ENCODE data around the gene TRAPPC2B. TPM values are rescaled to one million over a fixed set of nuclear protein-coding genes. Genes with fewer than 3 reads are reported as not detected.

TRAPPC2B gene
- polyA plus RNA-seq, 1 donor (not counting 4 experiments of a cell fraction or from before 2014, with no cell fraction given): 20.8 TPM

GRCh38 chr19:57410877-57411671 lies 47.7 kb downstream of the TRAPPC2B start, which contains the start of gene ZNF17:
ZNF17 (plus strand) TSS chr19:57411161; CDS start chr19:57413616, 2,455 bp downstream.
- no peak for TF ChIP-seq EZH2 (IDR thresholded peaks at IDR 0.05; ENCODE audit: low read length)
- TF ChIP-seq, protein P1, sequence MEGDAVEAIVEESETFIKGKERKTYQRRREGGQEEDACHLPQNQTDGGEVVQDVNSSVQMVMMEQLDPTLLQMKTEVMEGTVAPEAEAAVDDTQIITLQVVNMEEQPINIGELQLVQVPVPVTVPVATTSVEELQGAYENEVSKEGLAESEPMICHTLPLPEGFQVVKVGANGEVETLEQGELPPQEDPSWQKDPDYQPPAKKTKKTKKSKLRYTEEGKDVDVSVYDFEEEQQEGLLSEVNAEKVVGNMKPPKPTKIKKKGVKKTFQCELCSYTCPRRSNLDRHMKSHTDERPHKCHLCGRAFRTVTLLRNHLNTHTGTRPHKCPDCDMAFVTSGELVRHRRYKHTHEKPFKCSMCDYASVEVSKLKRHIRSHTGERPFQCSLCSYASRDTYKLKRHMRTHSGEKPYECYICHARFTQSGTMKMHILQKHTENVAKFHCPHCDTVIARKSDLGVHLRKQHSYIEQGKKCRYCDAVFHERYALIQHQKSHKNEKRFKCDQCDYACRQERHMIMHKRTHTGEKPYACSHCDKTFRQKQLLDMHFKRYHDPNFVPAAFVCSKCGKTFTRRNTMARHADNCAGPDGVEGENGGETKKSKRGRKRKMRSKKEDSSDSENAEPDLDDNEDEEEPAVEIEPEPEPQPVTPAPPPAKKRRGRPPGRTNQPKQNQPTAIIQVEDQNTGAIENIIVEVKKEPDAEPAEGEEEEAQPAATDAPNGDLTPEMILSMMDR (optimal IDR thresholded peaks at IDR 0.05 in 1 of 3, IDR thresholded peaks at IDR 0.05 in 1 of 3, conservative IDR thresholded peaks at IDR 0.05 in 1 of 3; ENCODE audit: extremely low read depth in 1 of 3, insufficient read depth in 2 of 3, low read length in 3 of 3): no peak
- peak within 1 kb of the TSS; percentile 47 for H3K27ac ChIP-seq (ENCODE audit: control insufficient read depth, insufficient read depth, low read length)
- H3K27me3 ChIP-seq (ENCODE audit: control insufficient read depth, extremely low read depth, insufficient read depth, low read length): no peaks in the 10 kb centered on the region
- H3K9me3 ChIP-seq (ENCODE audit: control insufficient read depth, low read depth, low read length): no peaks in the 10 kb centered on the region
- H3K9ac ChIP-seq (ENCODE audit: control insufficient read depth, extremely low read depth, insufficient read depth, low read length): peak within 1 kb of the TSS; percentile 81
- H4K20me1 ChIP-seq (ENCODE audit: control insufficient read depth, extremely low read depth, insufficient read depth, low read length): no peaks in the 10 kb centered on the region
- H3K4me2 ChIP-seq (ENCODE audit: control insufficient read depth, extremely low read depth, insufficient read depth, low read depth, low read length): peak within 1 kb of the TSS; percentile 83
- peaks cover 2 to 4% of the 10 kb centered on the region in 2 experiments for H3K36me3 ChIP-seq (ENCODE audit: control insufficient read depth in 2 of 2, extremely low read depth in 1 of 2, insufficient read depth in 2 of 2, low read length in 2 of 2)
- H3K79me2 ChIP-seq (ENCODE audit: control insufficient read depth, insufficient read depth, low read length): peaks cover 25% of the 10 kb centered on the region
- H3K9me1 ChIP-seq (ENCODE audit: control insufficient read depth, extremely low read depth, insufficient read depth, low read length): peaks cover 3% of the 10 kb centered on the region
- FAIRE-seq: peak; percentile 95
- dilution Hi-C loops (cut with MboI; ENCODE audit: extremely low pct_ligation_motif_present, low sequenced_read_pairs): no loop called here
- peaks cover 11% of the 10 kb centered on the region for H3K4me1 ChIP-seq (ENCODE audit: control insufficient read depth, extremely low read depth, insufficient read depth, low read length)
- H2AFZ ChIP-seq (ENCODE audit: control insufficient read depth, low read length): peak within 1 kb of the TSS; percentile 98
- H3K4me3 ChIP-seq (ENCODE audit: control insufficient read depth in 2 of 3, extremely low read depth in 1 of 3, insufficient read depth in 2 of 3, low read depth in 1 of 3, low read length in 3 of 3): peak within 1 kb of the TSS; percentile 65 to 93 (median 93)
- peak; percentile 41 for DNase-seq (ENCODE audit: low read depth, low spot score)

Other genes with a start within 250 kb of the TRAPPC2B start
- not detected in 3 replicates for gene USP29, start 243.6 kb upstream of the TRAPPC2B start, polyA plus RNA-seq
- gene ZIM3, start 218.3 kb upstream of the TRAPPC2B start, polyA plus RNA-seq: not detected in 3 replicates
- not detected in 3 replicates for gene DUXA, start 196.1 kb upstream of the TRAPPC2B start, polyA plus RNA-seq
- gene ZNF264, start 172.1 kb upstream of the TRAPPC2B start, polyA plus RNA-seq: 7.4 to 8.7 TPM (median 7.6 TPM) in 3 replicates
- 0.54 to 0.94 TPM (median 0.70 TPM) in 3 replicates for gene AURKC, start 132.5 kb upstream of the TRAPPC2B start, polyA plus RNA-seq
- 3.2 to 5.8 TPM (median 4.3 TPM) in 3 replicates for gene ZNF805, start 122.9 kb upstream of the TRAPPC2B start, polyA plus RNA-seq
- 10.3 to 16.9 TPM (median 15.2 TPM) in 3 replicates for gene ZNF460, start 83.1 kb upstream of the TRAPPC2B start, polyA plus RNA-seq
- 2.1 to 2.9 TPM (median 2.5 TPM) in 3 replicates for gene ZNF543, start 43.1 kb upstream of the TRAPPC2B start, polyA plus RNA-seq
- 7.4 to 8.1 TPM (median 7.7 TPM) in 3 replicates for gene ZNF304, start 12.3 kb upstream of the TRAPPC2B start, polyA plus RNA-seq
- 1.4 to 3.2 TPM (median 2.8 TPM) in 3 replicates for gene ZNF547, start within 50 bp of the TRAPPC2B start, polyA plus RNA-seq
- 8.5 to 11.4 TPM (median 10.8 TPM) in 3 replicates for gene ZNF548, start 26.3 kb downstream of the TRAPPC2B start, polyA plus RNA-seq
- gene ZNF17, start 47.6 kb downstream of the TRAPPC2B start, polyA plus RNA-seq: 4.8 to 5.4 TPM (median 5.0 TPM) in 3 replicates
- gene ZNF749, start 71.8 kb downstream of the TRAPPC2B start, polyA plus RNA-seq: 5.7 to 6.8 TPM (median 6.3 TPM) in 3 replicates
- gene VN1R1, start 93.6 kb downstream of the TRAPPC2B start, polyA plus RNA-seq: 0.09 to 0.46 TPM (median 0.17 TPM) in 3 replicates
- 5.2 to 5.4 TPM (median 5.3 TPM) in 3 replicates for gene ZNF772, start 114.0 kb downstream of the TRAPPC2B start, polyA plus RNA-seq
- gene ZNF419, start 124.2 kb downstream of the TRAPPC2B start, polyA plus RNA-seq: 7.0 to 13.4 TPM (median 11.9 TPM) in 3 replicates
- 5.4 to 8.8 TPM (median 7.9 TPM) in 3 replicates for gene ZNF773, start 136.4 kb downstream of the TRAPPC2B start, polyA plus RNA-seq
- 5.6 to 7.7 TPM (median 6.3 TPM) in 3 replicates for gene ZNF549, start 163.8 kb downstream of the TRAPPC2B start, polyA plus RNA-seq
- 6.2 to 8.9 TPM (median 7.3 TPM) in 3 replicates for gene ZNF550, start 196.3 kb downstream of the TRAPPC2B start, polyA plus RNA-seq
- gene ZNF416, start 215.4 kb downstream of the TRAPPC2B start, polyA plus RNA-seq: 4.4 to 5.5 TPM (median 5.0 TPM) in 3 replicates
- gene ZIK1, start 220.6 kb downstream of the TRAPPC2B start, polyA plus RNA-seq: 3.5 to 4.5 TPM (median 3.9 TPM) in 3 replicates
- 3.6 to 4.2 TPM (median 3.9 TPM) in 3 replicates for gene ZNF530, start 236.3 kb downstream of the TRAPPC2B start, polyA plus RNA-seq

Measured in keratinocyte (primary cell).